ENCODE data around the gene FPR2. TPM values are rescaled to one million over a fixed set of nuclear protein-coding genes. Genes with fewer than 3 reads are reported as not detected.

FPR2 gene
- total RNA-seq, 1 donor = not detected

- peak; percentile 72 for DNase-seq (ENCODE audit: low read depth)
- TF ChIP-seq CTCF (IDR thresholded peaks at IDR 0.05; ENCODE audit: insufficient read depth, low read length) = no peak
- no peak overlapping the region for H3K4me3 ChIP-seq (ENCODE audit: low read depth, low read length)
Observed at GRCh38 chr19:51809787-51810186, 48.8 kb downstream of the FPR2 start.

GRCh38 chr19:51810223-51810622, 49.2 kb downstream of the FPR2 start:
- DNase-seq (ENCODE audit: low read depth) = peak; percentile 44
- no peak overlapping the region for H3K4me3 ChIP-seq (ENCODE audit: low read depth, low read length)
- peak; percentile 8 for TF ChIP-seq CTCF (IDR thresholded peaks at IDR 0.05; ENCODE audit: insufficient read depth, low read length)

GRCh38 chr19:51811344-51811743, 50.4 kb downstream of the FPR2 start:
- DNase-seq (ENCODE audit: low read depth) = no peak
- no peak for TF ChIP-seq CTCF (IDR thresholded peaks at IDR 0.05; ENCODE audit: insufficient read depth, low read length)
- no peak overlapping the region for H3K4me3 ChIP-seq (ENCODE audit: low read depth, low read length)

- TF ChIP-seq CTCF (IDR thresholded peaks at IDR 0.05; ENCODE audit: insufficient read depth, low read length) = no peak
- no peak for DNase-seq (ENCODE audit: low read depth)
- no peak overlapping the region for H3K4me3 ChIP-seq (ENCODE audit: low read depth, low read length)
Observed at GRCh38 chr19:51815043-51815442, 54.1 kb downstream of the FPR2 start.

GRCh38 chr19:51816711-51817110, 55.7 kb downstream of the FPR2 start:
- no peak for DNase-seq (ENCODE audit: low read depth)
- no peak overlapping the region for H3K4me3 ChIP-seq (ENCODE audit: low read depth, low read length)
- TF ChIP-seq CTCF (IDR thresholded peaks at IDR 0.05; ENCODE audit: insufficient read depth, low read length) = no peak

- TF ChIP-seq CTCF (IDR thresholded peaks at IDR 0.05; ENCODE audit: insufficient read depth, low read length) = no peak
- no peak for DNase-seq (ENCODE audit: low read depth)
- H3K4me3 ChIP-seq (ENCODE audit: low read depth, low read length) = no peak overlapping the region
Observed at GRCh38 chr19:51820011-51820410, 59.0 kb downstream of the FPR2 start.

Other genes starting within 250 kb of the FPR2 start
- not detected in 2 replicates for gene SIGLEC6, start 229.5 kb upstream of the FPR2 start, total RNA-seq (ENCODE audit: low replicate concordance)
- gene ZNF175, start 189.9 kb upstream of the FPR2 start, total RNA-seq (ENCODE audit: low replicate concordance) = 7.9 and 12.9 TPM in 2 replicates
- not detected in 2 replicates for gene SIGLEC5, start 130.8 kb upstream of the FPR2 start, total RNA-seq (ENCODE audit: low replicate concordance)
- not detected in 2 replicates for gene SIGLEC14, start 114.4 kb upstream of the FPR2 start, total RNA-seq (ENCODE audit: low replicate concordance)
- 5.3 and 8.5 TPM in 2 replicates for gene SPACA6, start 67.8 kb upstream of the FPR2 start, total RNA-seq (ENCODE audit: low replicate concordance)
- gene HAS1, start 37.2 kb upstream of the FPR2 start, total RNA-seq (ENCODE audit: low replicate concordance) = 0.09 and 0.49 TPM in 2 replicates
- gene FPR1, start 9.3 kb upstream of the FPR2 start, total RNA-seq (ENCODE audit: low replicate concordance) = not detected in 2 replicates
- not detected in 2 replicates for gene FPR3, start 34.0 kb downstream of the FPR2 start, total RNA-seq (ENCODE audit: low replicate concordance)
- 6.7 and 8.9 TPM in 2 replicates for gene ZNF577, start 126.8 kb downstream of the FPR2 start, total RNA-seq (ENCODE audit: low replicate concordance)
- 8.0 and 9.9 TPM in 2 replicates for gene ZNF649, start 143.8 kb downstream of the FPR2 start, total RNA-seq (ENCODE audit: low replicate concordance)
- gene ZNF613, start 166.3 kb downstream of the FPR2 start, total RNA-seq (ENCODE audit: low replicate concordance) = 0.16 and 7.8 TPM in 2 replicates
- gene ZNF350, start 225.7 kb downstream of the FPR2 start, total RNA-seq (ENCODE audit: low replicate concordance) = 9.1 and 14.6 TPM in 2 replicates
- 8.8 and 10.8 TPM in 2 replicates for gene ZNF615, start 247.0 kb downstream of the FPR2 start, total RNA-seq (ENCODE audit: low replicate concordance)

Data from fibroblast of the aortic adventitia (primary cell).